ENCODE measurements around the gene SSBP2.

DNA sequence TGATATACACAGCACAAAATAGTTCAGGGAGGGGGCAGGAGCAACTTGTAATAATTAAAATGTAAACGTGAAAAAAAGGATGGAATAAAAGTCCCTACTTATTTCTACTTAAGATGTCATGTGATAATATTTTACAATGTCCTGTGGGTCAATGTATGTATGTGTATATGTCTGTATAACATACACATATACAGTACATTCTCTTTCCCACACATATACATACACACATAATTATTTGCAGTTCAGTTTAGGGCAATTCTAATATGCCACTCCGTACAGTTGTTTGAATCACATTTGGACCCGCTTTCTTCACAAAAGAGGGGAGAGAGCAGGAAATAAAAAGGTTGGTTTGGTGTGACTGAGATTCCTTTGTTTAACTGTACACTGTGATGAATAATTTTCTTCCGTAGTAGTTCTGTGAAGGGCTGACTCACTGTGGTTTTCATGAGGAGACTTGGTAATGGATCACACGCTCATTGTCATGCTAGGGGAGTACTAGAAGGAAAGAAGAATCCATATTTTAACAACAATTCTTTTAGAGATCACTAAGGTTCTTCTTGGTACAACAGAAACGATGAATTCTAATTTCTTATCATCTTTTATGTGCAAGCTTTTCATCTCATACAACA lies 330.7 kb downstream of the SSBP2 start:
- TF ChIP-seq, protein P1, sequence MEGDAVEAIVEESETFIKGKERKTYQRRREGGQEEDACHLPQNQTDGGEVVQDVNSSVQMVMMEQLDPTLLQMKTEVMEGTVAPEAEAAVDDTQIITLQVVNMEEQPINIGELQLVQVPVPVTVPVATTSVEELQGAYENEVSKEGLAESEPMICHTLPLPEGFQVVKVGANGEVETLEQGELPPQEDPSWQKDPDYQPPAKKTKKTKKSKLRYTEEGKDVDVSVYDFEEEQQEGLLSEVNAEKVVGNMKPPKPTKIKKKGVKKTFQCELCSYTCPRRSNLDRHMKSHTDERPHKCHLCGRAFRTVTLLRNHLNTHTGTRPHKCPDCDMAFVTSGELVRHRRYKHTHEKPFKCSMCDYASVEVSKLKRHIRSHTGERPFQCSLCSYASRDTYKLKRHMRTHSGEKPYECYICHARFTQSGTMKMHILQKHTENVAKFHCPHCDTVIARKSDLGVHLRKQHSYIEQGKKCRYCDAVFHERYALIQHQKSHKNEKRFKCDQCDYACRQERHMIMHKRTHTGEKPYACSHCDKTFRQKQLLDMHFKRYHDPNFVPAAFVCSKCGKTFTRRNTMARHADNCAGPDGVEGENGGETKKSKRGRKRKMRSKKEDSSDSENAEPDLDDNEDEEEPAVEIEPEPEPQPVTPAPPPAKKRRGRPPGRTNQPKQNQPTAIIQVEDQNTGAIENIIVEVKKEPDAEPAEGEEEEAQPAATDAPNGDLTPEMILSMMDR (IDR thresholded peaks at IDR 0.05) = no peak
- no peak for TF ChIP-seq POLR2A (IDR thresholded peaks at IDR 0.05)

Data from esophagus squamous epithelium (tissue), 4 donors.